GM12872 (cell line): ENCODE data around the gene PHACTR1.

Experiments
- CTCF ChIP-seq: IDR thresholded peaks from 3 replicates; pipeline ENCODE4 v1.5.1; 2011; ENCODE audit warnings: low read depth, mild to moderate bottlenecking, low read length, moderate library complexity; ENCODE audit not compliant: insufficient read depth

The PHACTR1 gene

GRCh38 chr6:13030396-13030795 is 313.8 kb downstream of the PHACTR1 start:
- no peak for TF ChIP-seq CTCF

DNA sequence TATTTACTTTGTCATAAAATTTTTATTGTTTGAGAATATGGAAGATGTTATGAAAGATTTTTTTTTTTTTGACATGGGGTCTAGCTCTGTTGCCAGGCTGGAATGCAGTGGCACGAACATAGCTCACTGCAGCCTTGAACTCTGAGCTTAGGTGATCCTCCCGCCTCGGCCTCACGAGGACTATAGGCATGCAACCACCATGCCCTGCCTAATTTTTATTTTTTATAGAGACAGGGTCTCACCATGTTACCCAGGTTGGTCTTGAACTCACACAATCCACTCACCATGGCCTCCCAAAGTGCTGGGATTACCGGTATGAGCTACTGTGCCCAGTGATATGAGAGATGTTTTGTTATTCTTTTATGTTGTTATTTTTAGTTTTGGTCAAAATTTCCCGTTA is 316.0 kb downstream of the PHACTR1 start:
- TF ChIP-seq CTCF, result no peak

DNA sequence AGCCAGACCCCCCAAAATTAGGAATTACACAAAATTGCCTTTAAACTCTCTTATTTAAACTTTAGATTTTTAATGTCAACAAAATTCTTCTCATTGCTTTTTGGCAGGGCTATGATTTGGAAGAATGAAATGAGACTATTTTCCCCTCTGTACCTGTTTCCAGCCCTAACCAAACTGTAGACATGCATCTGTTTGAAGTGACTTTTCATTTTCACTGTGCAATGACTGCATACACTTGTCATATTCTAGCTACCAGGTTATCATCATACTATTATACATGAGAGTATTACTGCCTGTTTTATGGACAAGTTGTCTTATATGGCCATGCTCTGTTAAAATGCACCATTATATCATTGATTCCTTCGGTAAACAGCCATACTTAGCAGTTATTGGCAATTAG is 316.6 kb downstream of the PHACTR1 start:
- no peak for TF ChIP-seq CTCF

- TF ChIP-seq CTCF, result no peak
Measured at GRCh38 chr6:13034316-13034715, 317.7 kb downstream of the PHACTR1 start.

- TF ChIP-seq CTCF, result no peak
Measured at GRCh38 chr6:13035606-13036005, 319.0 kb downstream of the PHACTR1 start.

DNA sequence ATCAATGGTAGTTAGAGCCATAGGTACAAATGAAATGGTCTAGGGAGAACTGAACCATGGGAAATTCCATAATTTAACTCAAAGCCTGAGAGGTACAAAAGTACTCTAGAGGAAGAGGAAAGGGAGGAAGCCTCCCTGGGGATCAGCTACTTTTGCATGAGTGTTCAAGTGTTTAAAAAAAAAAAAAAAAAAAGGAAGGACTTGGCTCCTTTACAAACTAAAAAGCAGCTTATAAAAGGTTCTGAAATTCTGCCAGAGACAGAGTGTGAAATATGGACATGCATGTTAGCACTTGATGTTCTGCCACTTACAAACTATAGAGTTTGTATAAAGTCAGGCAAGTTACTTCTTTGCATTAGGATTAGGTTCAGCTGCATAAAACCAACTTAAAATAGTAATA is 321.7 kb downstream of the PHACTR1 start:
- no peak for TF ChIP-seq CTCF

DNA sequence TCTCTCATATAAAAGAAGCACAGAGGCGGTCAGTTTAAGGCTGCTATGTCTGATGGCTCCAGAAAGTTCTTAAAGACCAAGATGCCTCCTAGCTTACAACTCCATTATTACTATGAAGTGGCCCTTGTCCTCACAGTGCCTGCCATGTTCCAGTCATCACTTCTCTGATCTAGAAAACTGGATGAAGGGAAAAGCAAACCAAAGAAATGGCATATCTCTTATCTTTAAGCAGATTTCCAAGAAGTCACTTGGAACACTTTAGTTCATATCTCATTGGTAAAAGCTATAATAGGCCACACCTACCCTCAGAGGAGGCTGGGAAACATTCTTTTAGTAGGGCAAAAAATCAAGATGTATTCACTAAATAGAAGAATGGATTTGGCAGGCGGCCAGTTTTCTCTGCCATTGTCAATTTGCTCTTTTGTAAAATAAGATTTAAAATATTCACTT is 322.2 kb downstream of the PHACTR1 start:
- no peak for TF ChIP-seq CTCF

GRCh38 chr6:13044390-13044789 is 327.8 kb downstream of the PHACTR1 start:
- TF ChIP-seq CTCF, result no peak
